HG02763 (cell line): ENCODE data around the gene RIN2.
"Not testable (repeated sequence)": the region's sequence is repeated elsewhere in the genome, so short reads cannot be mapped to it uniquely, and the experiment has no call there.

Experiments used
- ATAC-seq: cut with Tn5 transposase; IDR thresholded peaks from one replicate; pipeline ENCODE4 v1.9.1; 2021; ENCODE audit warnings: mild to moderate bottlenecking, moderate library complexity; ENCODE audit not compliant: unreplicated experiment

The RIN2 gene

GRCh38 chr20:19738951-19739350 is 19.1 kb upstream of the RIN2 start:
- ATAC-seq = no peak

- no peak for ATAC-seq
Observed at GRCh38 chr20:19739351-19739750, 18.7 kb upstream of the RIN2 start.

GRCh38 chr20:19740512-19740911 is 17.5 kb upstream of the RIN2 start:
- no peak for ATAC-seq

GRCh38 chr20:19741924-19742323 is 16.1 kb upstream of the RIN2 start:
- ATAC-seq = no peak

GRCh38 chr20:19742974-19743639 is 15.0 kb upstream of the RIN2 start:
- ATAC-seq = no peak

GRCh38 chr20:19743640-19743995 is 14.4 kb upstream of the RIN2 start:
- no peak for ATAC-seq

DNA sequence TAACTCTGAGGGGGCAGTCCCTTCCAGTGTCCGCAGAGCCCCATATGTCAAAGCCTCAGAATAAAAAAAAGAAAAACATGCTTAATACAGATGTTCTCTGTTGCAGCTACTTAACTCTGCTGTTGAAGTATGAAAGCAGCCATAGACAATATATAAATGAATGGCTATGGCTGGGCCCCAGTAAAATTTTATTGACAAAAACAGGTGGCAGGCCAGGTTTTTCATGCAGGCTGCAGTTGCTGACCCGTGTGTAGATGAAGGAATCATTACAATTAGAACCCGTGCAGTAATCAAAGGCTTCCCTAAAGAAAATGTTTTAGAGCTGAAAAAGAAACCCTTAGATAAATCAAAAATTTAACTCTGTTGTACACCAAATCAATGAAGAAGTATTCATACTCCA is 13.0 kb upstream of the RIN2 start:
- ATAC-seq = no peak

DNA sequence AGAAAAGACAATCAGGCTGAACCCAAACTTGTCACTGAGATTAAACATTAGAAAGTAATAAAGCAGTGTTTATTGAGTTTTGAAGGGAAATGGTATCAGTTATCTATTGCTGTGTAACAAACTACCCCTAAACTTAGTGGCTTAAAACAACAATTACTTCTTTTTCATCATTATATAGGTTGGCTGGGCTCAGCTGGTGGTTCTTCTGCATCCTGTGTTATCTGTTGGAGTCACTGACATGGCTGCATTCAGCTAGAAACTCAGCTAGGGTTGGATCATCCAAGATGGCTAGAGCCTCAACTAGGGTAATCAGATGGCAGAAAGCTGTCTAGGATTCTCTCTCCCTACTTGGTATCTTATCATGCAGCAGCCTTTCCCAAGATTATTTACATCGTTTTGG is 12.5 kb upstream of the RIN2 start:
- ATAC-seq = no peak

DNA sequence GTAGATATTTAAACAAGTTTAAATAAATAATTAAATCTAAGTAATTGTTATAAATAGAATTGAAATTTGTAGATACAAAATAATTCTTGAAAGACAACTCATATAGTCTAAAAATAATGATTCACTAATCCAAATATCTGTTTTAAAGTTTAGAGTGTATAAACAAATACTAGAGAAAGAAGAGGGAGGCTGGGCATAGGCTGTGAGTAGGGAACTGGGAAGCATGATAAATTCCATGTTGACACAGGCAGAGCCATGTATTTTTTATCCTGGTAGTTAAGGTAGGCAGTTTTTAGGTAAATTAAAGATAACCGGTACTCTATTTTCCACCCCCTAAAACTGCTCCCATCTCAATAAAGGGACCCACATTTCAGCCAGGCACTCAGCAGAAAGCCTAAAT is 11.7 kb upstream of the RIN2 start:
- ATAC-seq = no peak

- ATAC-seq = no peak
Observed at GRCh38 chr20:19747903-19748302, 10.2 kb upstream of the RIN2 start.

GRCh38 chr20:19748681-19749080 is 9.4 kb upstream of the RIN2 start:
- no peak for ATAC-seq

- no peak for ATAC-seq
Observed at GRCh38 chr20:19749618-19750071, 8.4 kb upstream of the RIN2 start.

DNA sequence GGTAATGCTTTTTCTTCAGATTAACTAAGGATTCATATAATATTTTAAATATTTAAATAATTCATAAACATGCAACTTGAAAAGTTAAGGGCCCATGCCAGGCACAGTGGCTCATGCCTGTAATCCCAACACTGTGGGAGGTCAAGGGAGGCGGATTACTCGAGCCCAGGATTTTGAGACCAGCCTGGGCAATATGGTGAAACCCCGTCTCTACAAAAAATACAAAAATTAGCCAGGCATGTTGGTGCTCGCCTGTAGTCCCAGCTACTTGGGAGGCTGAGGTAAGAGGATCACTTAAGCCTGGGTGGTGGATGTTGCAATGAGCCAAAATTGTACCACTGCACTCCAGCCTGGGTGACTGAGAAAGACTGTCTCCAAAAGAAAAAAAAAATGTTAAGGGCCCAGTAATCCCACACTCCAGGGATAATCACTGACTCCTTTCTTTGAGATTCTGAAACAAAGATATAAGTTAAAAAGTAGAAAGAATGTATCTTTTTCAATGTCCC is 7.9 kb upstream of the RIN2 start:
- ATAC-seq = no peak

DNA sequence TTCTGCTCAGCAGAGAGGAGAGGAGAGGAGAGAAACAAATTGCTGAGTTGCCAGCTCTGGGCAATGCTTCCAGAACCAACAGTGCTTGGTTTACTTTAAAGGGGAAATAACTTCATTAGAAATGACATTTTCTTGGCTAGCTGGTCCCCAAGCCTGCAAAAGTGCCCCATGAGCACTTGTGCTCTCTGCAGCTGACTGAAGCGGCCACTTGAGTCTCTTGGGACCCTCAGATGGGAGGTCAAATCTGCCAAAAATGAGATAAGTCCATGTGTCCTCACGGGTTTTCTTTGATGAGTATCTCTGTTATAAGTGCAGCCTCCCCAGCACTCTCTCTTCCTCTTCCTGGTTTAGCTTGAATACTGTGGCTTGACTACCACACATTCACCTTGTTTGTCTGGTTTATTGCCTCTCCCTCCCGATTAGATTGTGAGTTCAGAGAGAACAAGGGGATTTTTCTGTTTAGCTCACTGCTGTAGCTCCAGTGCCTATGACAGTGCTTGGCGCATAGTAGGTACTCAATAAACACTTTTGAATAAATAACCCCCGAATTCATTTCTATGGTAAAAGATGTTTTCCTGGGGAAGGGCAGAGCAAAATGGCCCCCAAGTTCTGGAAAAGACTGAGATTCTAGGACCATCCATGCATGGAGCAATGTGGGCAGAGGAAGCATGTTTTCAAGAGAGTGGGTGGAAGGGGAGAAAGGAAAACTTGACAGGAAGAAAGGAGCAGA is 7.0 kb upstream of the RIN2 start:
- no peak for ATAC-seq

DNA sequence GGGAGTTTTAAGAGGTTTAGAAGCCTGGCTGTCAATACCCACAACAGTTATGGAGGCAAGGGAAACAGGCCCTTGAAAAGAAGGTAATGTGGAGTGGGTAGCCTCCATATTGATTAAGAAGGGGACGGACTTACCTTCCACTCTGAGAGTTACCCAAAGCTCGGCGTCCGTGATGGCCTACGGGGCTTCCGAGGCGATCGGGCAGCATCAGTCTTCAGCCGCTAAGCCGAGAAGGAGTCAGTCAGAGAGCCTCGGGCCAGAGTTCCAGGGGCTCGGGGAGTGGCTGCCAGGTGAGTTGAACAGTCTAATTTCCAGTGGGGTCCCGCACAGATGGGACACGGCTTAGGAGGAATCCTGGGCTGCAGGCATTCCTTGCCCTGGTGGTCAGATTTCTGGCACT is 3.9 kb upstream of the RIN2 start:
- ATAC-seq = not testable (repeated sequence)

DNA sequence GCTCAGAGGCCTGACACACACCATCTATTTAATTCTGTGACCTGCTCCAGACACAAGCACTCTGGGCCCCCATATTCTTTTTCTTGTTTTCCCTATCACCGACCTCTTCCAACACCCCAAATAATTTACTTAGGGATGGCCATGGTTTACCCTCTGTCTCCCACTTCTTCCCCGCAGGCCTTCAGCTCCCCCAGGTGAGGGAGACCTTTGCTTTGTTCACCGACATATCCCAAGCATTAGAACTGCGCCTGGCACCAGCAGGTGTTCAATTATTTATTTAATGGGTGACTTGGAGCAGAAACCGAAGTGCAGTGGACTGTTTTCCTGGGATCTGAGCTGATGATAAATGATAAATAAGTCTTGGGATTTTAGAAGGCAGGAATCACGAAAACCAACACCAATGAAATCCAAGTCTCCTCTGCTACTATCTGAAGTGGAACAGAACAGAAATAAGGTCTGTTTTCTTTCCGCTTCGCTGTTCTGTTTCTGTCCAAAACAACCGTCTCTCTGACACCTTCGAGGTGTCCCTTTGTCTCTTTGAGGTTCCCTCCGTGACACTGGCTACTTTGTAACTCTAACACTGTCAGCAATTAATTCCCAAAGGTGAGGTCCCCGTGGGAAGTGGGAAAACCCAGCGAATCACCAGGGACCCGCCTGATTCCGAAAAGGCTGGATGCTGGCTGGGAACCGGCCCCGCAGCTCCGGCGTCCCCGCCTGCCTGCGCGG is 1.1 kb upstream of the RIN2 start:
- ATAC-seq = no peak

DNA sequence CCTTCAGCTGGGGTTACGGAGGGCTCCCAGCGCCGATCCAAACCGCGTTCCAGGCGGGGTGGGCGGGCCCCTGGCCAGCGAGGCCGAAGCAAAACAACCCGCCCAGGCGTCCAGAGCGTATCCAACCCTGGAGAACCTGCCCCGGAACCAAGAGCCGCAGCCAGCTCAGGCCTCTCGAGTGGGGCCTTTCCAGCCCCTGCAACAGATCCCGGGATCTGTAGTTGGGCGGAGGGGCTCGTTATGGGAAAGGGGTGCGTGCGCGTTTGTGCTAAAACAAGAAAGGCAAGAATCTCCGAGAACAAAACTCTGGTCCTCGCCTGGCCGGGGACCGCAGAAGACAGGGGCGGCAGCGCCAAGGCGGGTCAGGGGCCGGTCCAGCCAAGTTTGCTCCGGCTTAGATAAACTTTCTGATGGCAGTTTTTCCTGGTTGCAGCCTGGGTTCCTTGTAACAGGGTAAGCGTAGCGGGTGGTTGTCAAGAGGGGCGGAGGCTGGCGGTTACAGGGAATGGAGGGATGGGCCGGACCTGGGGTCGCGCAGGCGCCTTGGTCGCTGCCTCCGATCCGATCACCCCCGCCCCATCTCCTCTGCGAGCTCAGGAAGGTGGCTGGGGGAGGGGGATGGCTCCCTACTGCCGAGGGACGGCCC is 448 bp upstream of the RIN2 start:
- ATAC-seq = no peak

- no peak for ATAC-seq
Observed at GRCh38 chr20:19758501-19759331, 658 bp downstream of the RIN2 start.

- no peak for ATAC-seq
Observed at GRCh38 chr20:19760371-19760721, 2.3 kb downstream of the RIN2 start.

DNA sequence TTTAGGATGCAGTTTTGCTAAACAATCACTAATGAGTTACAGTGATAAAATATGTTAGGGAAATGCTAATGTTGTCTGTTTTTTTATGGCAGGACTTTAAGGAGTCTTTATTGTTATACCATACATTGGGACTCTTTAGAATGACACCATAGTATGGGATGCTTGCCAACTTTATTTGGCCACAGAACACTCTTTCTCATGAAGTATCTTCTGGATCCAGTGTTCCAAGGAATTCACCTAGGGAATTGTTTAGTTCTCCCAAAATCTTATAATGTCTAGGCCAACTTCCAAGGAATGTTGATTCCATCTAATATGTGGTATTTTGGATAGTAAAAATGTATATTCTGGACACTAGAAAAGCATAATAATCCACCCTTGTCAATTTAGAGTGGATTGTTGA is 3.3 kb downstream of the RIN2 start:
- ATAC-seq = no peak

- no peak for ATAC-seq
Observed at GRCh38 chr20:19761841-19762240, 3.8 kb downstream of the RIN2 start.
